GM19023 (cell line): ENCODE results near the gene TCEA3.

Source experiments
- ATAC-seq: cut with Tn5 transposase; IDR thresholded peaks from one replicate; pipeline ENCODE4 v1.9.1; 2021; ENCODE audit warnings: mild to moderate bottlenecking, moderate library complexity; ENCODE audit not compliant: unreplicated experiment

The TCEA3 gene

DNA sequence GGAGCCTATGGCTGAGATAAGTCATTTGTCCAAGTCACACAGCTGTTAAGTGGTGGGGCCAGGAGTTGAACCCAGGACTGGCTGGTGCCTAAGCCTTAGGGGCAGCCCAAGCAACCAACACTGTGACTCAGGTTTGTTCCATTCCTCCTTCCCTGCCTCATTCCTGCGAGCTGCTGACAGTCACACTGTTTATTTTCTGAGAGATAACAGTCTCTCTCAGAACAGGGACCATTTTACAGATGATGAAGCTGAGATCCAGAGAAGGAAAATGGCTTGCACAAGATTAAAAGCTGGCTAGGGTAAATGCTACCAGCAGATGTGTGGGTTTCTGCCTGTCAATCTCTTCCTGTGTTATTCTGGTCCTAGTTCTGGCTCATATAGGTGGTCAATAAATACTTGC lies 24.3 kb upstream of the TCEA3 start:
- no peak for ATAC-seq

DNA sequence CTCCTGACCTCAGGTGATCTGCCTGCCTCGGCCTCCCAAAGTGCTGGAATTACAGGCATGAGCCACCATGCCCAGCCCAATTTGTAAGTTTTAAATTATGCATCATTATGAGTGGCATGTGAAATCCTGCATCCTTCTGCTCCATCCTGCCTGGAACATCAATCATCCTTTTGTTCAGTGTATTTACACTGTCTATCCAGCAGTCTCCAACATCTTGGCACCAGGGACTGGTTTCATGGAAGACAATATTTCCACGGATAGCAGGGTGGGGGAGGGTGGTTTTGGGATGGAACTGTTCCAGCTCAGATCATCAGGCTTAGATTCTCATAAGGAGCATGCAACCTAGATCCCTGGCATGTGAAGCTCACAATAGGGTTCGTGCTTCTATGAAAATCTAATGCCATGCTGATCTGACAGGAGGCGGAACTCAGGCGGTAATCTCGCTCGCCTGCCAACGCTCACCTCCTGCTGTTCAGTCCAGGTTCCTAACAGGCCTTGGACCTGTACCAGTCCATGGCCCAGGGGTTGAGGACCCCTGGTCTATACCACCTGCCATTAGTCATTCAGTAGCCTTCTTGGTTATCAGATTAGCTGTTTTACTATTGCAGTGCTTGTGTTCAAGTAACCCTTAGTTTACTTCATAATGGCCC lies 22.2 kb upstream of the TCEA3 start:
- no peak for ATAC-seq

DNA sequence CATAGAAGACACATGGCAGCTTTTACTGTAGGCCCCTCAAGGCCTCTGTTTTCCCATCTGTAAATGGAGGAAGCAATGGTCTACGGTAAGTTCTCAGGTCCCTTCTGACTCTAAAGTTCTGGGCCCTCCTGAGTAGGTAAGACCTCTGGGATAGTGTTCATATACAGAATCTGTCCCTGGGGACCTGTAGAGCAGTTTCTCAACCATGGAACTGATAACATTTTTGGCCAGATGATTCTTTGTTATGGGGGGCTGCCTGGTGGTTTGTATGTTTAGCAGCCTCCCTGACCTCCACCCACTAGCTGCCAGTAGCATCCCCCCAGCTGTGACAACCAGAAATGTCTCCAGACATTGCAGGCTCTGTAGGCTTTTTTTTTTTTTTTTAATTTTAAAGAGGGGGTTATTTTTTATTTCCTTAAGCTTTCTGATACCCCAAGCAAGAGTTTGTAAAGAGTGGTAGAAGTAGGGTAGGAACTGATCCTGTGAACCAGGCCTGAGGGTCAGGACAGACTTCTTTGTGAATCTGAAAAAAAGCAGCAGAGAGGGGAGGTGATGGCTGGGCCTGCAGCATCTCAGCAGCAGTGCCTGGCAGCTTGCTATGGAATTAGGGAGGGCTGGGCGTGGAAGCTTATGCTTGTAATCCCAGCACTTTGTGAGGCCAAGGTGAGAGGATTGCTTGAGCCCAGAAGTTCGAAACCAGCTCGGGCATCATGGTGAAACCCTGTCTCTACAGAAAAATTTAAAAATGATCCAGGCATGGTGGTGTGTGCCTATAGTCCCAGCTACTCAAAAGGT lies 20.2 kb upstream of the TCEA3 start:
- ATAC-seq = no peak

DNA sequence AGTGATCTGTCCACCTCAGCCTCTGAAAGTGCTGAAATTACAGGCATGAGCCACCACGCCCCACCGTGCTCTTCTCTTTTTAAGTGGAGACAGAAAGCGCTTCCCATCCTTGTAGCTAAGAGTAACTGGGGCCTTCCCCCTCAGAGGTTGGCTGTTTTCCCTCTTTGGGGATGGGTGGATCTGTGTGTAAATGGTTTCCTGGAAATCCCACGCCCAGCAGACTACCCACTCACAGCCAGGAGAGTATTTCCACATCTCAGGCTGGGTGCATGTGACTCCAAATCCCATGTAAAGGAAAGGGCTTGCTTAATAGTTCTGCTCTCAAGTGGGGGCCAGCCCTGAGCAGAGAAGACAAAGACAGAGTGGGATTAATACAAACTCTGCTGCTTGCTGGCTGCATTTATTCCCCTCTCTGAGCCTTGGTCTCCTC lies 19.6 kb upstream of the TCEA3 start:
- ATAC-seq = no peak

DNA sequence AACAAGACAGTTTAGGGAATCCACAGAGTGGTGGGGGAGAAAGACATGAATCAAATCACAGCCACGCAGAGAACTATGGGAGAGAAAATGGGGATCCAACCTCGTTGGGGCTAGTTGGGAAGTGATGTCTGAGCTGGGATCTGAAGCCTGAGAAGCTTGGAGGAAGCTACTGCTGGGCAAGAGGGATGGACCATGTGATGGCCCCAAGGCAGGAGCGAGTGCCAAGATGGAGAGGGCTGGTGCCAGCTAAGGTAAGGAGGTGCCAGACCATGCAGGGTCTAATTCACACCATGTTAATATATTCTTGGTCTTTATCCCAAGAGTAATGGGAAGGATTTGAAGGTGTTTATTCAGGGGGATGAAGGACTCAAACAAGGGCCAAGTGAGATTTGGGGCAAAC lies 18.2 kb upstream of the TCEA3 start:
- ATAC-seq = no peak

DNA sequence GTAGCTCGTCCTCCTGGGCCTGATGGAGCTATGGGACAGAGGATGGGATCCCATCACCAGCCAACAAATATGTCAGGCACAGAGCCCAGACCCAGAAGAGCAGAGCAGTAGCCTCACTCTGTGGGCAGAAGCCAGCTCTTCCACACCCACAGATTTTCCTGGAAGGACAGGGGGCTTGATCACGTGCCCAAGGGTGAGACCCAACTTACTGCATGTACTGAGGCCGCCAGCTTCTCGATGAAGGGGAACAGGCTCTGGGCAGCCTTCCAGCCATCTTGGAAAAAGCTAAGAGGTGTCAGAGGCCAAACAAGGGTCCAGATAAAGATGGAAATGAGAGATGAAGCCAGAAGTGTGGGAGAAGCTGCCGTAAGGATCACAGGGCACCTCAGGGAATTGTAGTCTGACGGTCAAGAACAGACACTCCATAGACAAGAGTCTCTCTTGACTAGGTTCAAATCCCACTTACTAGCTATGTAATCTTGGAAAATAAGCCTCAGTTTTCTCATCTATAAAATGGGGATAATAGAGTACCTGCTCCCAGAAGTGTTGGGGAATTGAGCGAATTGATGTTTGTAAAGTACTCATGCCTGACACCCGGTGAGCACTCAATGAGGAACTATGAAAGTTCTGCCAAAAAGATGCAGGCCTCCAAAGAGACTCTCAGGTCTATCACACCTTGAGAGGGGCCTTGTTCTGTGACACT lies 17.0 kb upstream of the TCEA3 start:
- ATAC-seq = no peak

DNA sequence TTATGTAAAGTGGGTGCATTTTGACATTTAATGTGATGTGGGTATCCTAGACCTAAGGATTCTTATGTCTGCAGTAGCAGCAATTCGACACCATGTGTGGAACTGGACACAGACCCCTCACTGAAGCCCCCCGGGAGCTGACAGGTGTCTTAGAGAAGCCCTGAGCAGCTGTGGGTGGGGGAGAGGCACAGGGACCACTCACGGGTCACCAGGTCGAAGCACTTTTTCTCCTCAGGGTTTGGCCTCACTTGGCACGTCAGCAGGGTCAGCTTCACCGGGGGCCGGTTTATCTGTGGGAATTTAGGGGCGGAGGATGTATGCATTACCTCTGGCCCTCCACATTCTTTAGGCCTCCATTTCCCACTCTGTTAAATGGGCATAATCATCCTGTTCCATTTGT lies 14.0 kb upstream of the TCEA3 start:
- ATAC-seq = no peak

DNA sequence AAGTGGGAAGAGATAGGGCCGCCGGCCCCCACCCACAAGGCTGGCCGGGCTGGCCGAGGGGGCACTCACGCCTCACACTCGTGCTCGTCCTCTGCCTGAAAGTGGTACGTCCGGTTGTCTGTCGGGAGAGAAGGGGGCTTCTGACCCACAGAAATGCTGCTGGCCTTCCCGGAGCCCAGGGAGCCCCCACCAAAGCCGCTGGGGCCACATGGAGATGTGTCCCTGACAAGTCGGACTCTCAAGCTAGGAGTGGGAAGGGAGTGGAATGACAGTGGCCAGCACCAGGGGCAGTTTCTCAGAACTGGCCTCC lies 12.8 kb upstream of the TCEA3 start:
- ATAC-seq = no peak

DNA sequence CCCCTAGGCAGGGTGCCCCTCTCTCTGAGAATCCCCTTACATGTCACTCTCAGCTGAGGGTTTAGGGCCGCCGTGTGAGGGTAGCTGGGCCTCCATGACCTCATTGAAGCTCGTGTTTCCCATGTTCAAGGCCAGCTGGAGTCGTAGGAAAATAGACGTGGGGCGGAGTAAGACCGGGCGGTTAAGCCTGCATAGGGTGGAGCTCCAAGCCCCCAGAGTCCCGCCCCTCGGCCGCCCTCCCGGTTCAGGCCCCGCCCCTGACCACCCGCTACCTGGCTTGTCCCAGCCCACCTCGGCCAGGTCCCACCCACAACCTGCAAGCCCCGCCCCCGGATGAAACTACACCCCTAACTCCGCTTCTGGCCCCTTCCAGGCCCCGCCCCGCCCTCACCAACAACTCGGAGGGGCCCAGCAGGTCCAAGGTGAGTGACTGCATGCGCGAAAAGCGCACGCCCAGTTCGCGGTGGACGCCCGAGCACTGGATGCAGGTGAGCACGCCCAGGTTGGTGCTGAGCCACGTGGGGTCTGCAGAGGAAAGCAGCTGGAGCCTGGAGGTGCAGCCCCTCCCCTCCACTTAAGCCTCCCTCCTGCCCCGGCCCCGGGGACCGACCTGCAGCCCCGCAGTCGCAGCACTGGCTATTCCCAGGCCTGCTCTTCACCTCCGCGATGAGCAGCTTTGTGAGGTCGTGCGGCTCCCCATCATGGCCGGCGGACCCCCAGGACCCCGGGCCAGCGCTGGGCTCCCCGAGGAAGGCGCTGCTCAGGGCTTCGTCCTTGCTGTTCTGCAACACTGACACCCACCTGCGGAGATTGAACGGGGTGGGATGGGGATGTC lies 12.2 kb upstream of the TCEA3 start:
- no peak for ATAC-seq

DNA sequence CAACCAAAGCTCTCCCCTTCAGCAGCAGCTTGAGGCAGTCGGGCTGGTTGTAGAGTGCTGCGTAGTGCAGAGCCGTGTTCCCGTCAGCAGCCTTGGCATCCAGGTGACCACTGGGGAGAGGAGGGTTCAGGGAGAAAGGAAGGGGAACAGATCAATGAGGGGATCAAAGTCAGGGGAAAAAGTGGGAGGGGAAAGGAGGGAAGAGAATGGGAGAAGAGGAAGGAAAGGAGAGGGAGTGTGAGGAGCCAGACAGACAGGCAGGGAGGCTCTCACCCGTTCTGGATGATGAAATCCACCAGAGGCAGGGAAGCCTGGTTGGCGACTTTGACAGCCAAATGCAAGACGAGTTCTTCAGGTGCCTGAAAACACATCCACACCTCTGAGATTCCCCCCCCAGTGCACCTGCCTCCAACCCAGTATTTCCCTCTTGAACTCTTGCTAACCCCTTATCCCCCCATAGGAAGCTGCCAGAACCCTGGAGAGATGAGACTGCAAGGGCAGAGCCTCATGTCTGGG lies 9.8 kb upstream of the TCEA3 start:
- ATAC-seq = no peak

DNA sequence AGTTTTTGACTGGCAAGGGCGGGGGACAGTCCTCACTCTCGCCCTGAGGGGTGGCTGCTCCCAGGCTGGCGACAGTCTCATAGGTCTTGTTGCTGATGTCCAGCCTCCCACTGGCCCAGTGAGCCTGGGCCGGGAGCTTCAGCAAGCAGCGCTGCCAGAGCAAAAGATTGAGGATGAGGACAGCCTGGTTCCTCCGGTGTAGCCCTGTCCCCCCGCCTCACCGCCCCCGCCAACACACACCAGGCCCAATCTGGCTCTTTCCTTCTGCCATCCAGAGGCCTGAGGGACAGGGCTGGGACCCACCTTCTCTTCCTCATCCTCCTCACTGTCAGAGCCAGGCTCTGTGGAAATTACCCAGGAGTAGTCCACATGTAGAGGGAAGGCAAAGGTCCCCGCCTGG lies 8.6 kb upstream of the TCEA3 start:
- ATAC-seq = no peak

DNA sequence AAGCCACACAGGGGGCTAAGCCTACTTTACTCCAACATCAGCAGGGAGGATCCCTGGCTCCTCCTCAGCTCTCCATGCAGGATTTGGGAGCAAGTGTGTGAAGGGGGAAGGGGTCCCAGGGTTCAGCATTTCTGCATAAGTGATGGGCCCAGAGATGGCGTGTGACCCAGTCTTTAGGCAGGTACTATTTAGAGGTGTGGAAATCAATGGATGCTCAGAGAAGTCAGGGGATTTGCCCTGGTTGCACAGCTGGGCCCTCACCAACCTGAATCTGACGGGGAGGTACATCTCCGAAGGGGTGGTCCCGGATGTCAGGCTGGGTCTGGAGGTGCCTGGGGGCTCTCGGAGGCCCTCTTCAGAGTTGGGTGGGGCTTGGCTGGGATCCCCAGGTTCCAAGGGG lies 6.9 kb upstream of the TCEA3 start:
- ATAC-seq = no peak

DNA sequence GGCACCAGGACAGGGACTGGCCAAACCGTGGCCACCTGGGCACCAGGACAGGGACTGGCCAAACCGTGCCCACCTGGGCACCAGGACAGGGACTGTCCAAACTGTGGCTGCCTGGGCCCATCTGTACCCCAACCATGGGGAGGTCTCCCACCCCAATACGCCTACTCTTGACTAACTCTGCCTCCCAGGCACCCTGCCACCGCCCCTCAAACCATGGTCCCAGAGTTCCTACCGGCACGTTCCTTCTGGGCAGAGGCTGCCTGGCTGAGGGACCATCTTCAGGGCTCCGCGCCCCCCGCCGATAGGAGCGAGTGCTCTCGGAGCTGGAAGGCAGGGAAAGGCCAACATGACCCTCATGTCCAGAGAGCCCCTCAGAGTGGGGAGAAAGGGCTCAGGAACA lies 6.3 kb upstream of the TCEA3 start:
- no peak for ATAC-seq

DNA sequence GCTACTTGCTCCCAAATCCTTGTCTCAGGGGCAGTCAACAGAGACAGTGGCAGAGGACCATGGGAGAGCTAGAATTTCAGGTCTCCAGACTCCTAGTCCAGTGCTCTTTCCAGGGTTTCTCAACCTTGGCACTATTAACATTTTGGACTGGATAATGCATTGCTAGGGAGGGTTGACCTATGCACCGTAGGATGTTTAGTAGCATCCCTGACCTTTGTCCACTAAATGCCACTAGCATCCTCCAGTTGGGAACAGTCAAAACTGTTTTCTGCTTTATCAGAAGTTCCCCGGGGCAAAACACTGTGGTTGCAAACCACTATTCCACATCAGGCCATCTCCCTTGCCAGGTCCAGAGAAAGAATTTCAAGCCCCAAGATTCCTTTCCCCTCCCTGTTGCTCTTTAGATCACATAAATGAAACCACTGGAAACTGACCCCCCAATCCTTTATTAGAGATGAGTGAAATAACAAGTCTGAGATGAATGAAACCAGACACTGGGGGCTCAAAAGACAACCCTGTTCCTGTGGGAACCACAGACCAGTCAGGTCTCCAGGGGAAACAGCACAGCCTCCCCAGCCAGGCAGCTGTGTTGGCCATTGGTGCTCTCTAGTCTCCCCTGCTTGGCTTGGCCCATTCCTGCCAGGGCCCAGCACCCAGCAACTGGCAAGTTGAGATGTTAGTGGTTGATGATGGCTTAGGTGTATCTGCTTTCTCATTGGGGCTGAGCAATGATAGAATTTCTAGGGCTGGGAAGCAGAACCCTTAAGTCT lies 3.8 kb upstream of the TCEA3 start:
- ATAC-seq = no peak

DNA sequence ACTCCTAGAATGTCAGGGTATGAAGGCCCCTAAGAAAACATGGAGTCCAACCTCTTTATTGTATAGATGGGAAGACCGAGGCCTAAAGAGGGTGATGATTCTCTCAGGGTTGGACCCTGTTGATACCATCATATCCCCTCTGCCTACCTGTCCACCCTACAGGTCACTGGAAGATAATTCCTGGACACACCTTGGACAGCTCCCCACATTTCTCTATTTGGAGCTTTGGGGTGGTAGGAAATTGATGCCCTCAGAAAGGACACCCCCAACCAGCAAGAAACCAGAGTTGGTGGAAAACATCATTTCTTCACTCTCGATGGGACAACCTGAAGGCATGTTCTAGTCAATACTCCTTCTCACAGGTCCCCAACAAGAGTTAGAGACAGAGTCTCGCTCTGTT lies 3.0 kb upstream of the TCEA3 start:
- ATAC-seq = no peak

DNA sequence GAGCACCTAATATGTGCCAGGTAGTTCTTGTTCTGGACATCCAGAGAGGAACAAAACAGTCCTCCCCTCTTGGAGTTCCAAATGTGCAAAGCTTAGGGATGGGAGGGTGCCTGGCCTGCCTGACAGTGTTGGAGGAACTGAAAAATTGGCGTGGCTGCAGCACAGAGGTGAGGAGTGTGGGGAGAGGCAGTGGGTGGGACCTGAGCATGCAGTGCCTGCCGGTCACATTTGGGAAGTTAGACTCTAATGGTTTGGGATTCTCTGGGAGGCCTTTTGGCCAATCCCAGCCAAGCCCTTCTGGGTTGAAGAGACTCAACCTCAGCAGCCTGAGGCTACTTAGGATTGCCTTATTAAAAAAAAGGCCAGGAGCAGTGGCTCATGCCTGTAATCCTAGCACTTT lies 2.3 kb upstream of the TCEA3 start:
- no peak for ATAC-seq

DNA sequence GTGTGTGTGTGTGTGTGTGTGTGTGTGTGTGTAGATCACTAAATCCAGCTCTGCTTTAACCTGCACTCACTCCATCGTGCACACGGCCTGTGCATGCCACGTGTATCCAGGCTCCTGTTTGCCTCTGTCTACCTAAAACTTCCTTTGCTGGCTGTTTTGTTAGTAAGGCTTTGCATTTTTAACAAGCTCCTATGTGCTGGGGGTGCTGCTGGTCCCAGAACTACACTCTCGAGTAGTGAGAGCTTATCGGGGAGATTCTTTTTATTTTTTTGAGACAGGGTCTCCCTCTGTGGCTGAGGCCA lies 596 bp upstream of the TCEA3 start:
- no peak for ATAC-seq

DNA sequence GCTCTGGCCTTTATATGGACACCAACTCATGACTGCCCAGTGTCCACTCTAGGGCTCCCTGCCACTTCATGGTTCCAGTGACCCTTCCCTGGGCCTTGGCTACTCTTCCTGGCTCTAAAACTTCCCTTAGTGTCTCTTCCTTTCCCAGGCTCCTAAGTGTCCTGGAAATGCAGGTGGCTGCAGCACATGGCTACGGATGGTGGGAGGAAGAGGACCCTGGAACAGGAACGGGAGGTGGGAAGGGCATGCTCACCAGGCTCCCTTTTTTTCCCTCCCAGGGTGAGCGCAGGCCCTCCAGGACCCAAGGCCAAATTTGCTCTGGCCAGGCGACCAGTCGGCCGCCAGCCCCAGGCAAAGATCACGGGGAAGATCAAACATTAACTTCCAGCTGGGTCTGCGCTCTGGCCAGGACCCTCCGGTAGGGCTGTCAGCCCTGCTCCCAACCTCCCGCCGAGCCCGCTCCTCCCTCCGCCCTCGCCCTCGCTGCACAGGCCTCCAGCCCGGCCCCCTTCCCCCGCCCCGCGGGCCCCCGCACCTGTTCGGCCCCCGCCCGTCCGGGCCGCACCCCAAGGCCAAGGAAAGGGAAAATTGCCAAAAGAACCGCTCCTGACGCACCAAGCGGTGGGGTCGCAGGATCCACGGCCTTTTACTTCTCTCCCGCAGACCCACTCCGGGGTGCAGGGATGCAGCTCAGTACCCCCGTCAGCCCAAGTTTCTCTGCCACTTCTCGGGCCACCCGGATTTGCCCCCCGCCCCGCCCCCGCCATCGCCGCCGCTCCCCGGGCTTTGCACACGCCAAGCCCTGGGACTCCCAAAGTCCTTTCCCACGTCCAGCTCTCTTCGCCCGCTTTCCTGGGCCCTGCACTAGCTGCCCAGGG lies 894 bp downstream of the TCEA3 start:
- no peak for ATAC-seq

DNA sequence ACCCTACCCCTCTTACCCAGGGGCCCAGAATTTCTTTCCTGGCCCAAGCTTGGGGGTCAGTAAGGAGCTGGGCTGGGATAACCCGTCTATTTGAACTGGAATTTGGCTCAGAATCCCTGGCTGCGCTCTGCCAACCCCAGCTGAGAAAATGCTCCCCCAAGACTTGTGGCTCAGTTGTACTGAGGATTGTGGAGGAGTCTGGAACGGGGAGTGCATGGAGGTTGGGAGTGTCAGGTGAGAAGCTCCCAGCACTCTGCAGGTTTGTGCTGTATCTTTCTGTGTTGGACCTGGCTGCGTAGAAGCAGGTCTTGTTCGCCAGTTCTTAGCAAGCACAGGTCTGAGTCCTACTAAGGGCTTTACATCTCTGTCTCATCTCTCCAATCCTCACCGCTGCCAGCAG lies 1.6 kb downstream of the TCEA3 start:
- ATAC-seq = no peak
